AG04449 (cell line): ENCODE measurements around the gene LRRC45.

ENCODE experiments used
- CTCF ChIA-PET: fragments of 350-600 bp; formaldehyde crosslinking; extraction: SDS; loops from one replicate; lab custom pipeline; 2021; ENCODE audit warnings: antibody characterized with exemption; lab: Yijun Ruan, JAX
- POLR2A ChIA-PET: fragments of 400-600, 350-600 bp; formaldehyde crosslinking; extraction: SDS; loops from one replicate; lab custom pipeline; 2020; ENCODE audit warnings: antibody characterized with exemption, inconsistent platforms; lab: Yijun Ruan, JAX
- DNase-seq: peaks from one replicate; pipeline ENCODE4 v3.0.0-alpha.2; 2010; ENCODE audit warnings: low read depth, low spot score
- H3K4me3 ChIP-seq: 2 replicates; pipeline ENCODE4 v1.5.1; 2011; ENCODE audit warnings: low read depth, mild to moderate bottlenecking, control low read depth, low read length
- TF ChIP-seq, protein P1 (sequence below): IDR thresholded peaks from one replicate; pipeline ENCODE4 v1.5.1; 2011; ENCODE audit warnings: mild to moderate bottlenecking, moderate library complexity, low read length, control low read depth, inconsistent platforms; ENCODE audit not compliant: insufficient read depth; ENCODE audit errors: missing control alignments

LRRC45 gene

DNA sequence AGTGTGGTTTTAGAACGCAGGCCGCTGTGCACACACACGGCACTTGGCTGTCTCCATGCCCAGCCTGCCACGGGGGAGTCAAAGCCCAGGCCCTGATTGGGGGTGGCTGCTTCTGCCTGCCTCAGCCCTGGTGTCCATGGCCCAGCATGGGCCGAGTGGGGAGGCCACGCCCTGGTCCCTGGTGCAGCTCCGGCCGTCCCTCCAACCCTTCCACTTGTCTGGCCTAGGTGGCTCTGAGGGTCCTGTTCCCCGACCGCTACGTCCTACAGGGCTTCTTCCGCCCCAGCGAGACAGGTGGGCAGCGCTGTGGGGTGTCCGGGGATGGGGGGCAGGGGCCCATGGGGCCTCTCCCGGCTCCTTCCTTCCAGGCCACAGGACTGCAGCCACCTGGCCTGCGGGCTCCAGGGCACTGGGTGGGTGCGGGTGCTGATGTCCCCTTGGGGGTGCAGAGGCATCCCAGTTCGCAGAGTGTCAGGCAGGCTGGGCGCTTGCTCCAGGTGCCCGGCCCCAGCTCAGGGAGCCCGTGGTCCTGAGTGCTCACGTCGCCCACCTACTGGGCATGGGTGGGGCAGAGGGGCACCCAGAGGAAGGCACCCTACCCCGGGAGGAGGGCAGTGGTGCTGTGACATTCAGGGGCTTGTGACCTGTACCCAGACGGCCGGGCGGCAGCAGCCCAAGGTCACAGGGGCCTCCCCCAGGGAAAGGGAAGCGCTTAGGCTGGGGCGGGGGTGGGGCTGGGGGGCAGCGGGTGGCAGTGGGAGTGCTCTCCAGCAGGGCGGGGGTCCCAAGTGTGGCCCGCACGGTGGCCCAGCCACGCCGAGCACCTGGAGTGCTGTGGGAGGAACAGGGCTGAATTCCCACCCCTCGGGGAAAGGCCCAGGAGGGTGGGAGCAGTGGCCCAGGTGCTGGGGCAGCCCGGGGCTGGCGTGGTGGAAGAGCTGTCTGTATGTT is 12.3 kb upstream of the LRRC45 start:
- no peak overlapping the region for H3K4me3 ChIP-seq
- no peak for DNase-seq
- ChIA-PET CTCF (interaction anchor here (3.0 to 5.3 kb wide), 2 partner anchors 10 to 51 kb away, joined by 12 to 46 read pairs; partner anchors contain the start of genes CENPX and LRRC45), POLR2A (no interaction called here)
- TF ChIP-seq, protein P1, sequence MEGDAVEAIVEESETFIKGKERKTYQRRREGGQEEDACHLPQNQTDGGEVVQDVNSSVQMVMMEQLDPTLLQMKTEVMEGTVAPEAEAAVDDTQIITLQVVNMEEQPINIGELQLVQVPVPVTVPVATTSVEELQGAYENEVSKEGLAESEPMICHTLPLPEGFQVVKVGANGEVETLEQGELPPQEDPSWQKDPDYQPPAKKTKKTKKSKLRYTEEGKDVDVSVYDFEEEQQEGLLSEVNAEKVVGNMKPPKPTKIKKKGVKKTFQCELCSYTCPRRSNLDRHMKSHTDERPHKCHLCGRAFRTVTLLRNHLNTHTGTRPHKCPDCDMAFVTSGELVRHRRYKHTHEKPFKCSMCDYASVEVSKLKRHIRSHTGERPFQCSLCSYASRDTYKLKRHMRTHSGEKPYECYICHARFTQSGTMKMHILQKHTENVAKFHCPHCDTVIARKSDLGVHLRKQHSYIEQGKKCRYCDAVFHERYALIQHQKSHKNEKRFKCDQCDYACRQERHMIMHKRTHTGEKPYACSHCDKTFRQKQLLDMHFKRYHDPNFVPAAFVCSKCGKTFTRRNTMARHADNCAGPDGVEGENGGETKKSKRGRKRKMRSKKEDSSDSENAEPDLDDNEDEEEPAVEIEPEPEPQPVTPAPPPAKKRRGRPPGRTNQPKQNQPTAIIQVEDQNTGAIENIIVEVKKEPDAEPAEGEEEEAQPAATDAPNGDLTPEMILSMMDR: no peak

DNA sequence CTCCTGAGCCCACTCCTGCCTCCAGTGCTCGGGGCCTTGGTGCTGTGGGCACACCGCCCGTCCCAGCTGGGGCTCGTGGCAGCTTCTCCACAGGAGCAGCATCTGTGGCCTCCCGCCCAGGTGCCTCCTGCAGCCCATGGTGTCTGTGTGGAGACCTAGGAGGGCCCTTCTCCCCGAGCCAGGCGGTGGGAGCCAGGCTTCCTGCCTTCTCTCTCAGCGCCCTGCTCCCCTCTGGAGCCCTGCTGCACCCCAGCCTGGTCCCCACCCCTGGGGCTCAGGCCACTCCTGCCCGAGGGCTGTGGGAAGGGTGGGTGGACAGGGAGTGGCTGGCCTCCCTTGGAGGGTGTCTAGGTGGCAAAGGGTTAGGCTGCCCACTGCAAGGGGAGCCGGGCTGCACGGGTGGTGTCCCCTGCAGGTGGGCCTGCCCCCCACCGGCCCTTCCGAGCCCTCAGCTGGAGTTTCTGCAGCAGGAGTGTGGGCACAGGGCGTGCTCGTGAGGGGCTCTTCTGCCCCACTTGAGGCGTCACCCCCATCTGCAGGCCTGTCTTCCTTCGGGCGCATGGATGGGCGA is 11.4 kb upstream of the LRRC45 start:
- DNase-seq: no peak
- H3K4me3 ChIP-seq: no peak overlapping the region
- CTCF ChIA-PET: interaction anchor here (3.0 to 5.3 kb wide), 2 partner anchors 9 to 52 kb away, joined by 12 to 46 read pairs; partner anchors contain the start of genes CENPX and LRRC45
- TF ChIP-seq, protein P1: no peak
- POLR2A ChIA-PET: no interaction called here

DNA sequence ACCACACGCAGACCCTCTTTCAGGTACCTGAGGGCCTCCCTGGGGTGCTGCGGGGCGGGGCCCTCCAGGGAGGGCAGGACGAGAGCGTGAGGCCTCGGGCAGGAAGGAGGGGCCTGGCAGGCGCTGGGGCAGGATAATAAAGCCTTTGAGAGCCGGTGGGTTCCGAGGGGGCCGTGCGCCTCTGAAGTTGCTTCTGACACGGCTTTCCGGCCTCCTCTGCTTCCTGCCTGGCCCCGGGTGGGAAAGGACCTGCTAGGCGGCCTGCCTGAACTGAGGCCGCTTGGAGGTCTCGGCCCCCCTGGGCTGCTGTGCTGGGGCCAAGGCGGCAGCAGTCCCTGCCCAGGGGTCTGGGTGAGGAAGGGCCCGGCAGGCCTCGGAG is 10.9 kb upstream of the LRRC45 start:
- POLR2A ChIA-PET: interaction anchor here (0.7 kb wide), 1 partner anchor 8 kb away, joined by 4 read pairs; no protein-coding TSS in a partner anchor
- no peak for DNase-seq
- TF ChIP-seq, protein P1: no peak
- CTCF ChIA-PET: interaction anchor here (1.3 to 5.3 kb wide), 2 partner anchors 8 to 53 kb away, joined by 6 to 46 read pairs; partner anchors contain the start of genes CENPX and LRRC45
- no peak overlapping the region for H3K4me3 ChIP-seq

DNA sequence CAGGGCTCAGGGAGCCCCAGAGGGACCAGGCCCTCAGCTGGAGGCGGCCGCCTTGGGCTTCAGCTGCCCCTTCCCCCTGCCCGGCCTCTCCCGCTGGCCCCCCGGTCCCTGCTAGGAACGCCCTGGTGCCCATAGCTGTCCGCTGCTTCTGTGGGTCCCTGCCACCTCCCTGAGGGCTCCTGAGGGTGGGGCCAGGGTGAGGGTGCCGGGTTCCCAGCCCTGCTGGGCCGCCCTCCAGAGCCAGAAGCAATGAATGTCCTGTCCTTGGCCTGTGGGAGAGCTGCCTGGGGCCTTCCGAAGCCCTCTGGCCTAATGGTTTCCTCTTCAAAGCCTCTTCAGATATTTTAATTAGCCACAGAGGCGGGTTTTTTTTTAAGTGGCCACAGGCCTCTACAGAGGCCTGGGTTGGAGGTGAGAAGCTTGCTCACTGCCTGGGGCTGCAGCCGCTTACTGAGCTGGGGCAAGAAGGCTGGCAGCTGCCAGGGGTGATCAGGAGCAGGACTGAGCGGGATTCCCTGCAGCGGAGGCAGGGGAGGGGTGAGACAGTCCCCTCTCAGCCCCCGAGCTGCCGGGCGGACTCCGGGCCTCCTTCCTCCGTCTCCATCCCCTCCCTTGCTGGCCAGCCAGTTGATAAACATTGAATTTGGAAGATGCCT is 10.3 kb upstream of the LRRC45 start:
- DNase-seq: no peak
- no peak overlapping the region for H3K4me3 ChIP-seq
- TF ChIP-seq, protein P1: no peak
- ChIA-PET POLR2A (interaction anchor here (0.7 kb wide), 1 partner anchor 9 kb away, joined by 4 read pairs; no protein-coding TSS in a partner anchor), CTCF (interaction anchor here (0.6 to 5.3 kb wide), 4 partner anchors 8 to 53 kb away, joined by 3 to 46 read pairs (median 4); partner anchors contain the start of genes CENPX and LRRC45)

DNA sequence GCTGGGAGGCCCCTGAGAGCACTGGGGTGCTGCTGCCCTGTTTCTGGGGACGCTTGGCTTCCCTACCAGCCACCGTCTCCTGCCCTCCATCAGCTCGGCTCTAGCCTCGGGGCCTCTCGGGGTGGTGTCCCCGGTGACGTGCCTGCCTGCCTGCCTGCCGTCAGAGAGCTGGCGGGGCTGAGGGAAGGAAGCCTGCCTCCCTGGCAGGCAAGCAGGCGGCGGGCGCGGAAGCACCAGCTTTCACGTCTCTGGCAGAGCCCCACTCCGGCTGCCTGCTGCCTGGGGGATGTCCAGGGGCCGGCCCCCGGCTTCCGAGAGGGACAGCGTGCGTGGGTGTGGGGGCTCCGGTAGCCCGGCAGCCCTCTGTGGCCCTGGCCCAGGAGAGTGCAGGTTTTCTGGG is 9.8 kb upstream of the LRRC45 start:
- CTCF ChIA-PET: interaction anchor here (0.6 to 5.3 kb wide), 4 partner anchors 7 to 54 kb away, joined by 3 to 46 read pairs (median 4); partner anchors contain the start of genes CENPX and LRRC45
- TF ChIP-seq, protein P1: no peak
- H3K4me3 ChIP-seq: no peak overlapping the region
- DNase-seq: no peak
- POLR2A ChIA-PET: no interaction called here
